NCI-H2171 treated with DMSO at 0.1 percent for 48 hours (cell line): ENCODE measurements around the gene ZNF74.
"Not testable (repeated sequence)": the region's sequence is repeated elsewhere in the genome, so short reads cannot be mapped to it uniquely, and the experiment has no call there.

Experiments used
- DNase-seq: peaks from one replicate; lab custom pipeline; 2025; lab: John Stamatoyannopoulos, UW

The ZNF74 gene

GRCh38 chr22:20400606-20401375 is 6.8 kb downstream of the ZNF74 start:
- no peak for DNase-seq

- no peak for DNase-seq
These were observed 7.5 kb downstream of the ZNF74 start for GRCh38 chr22:20401376-20402014.

- no peak for DNase-seq
These were observed 9.2 kb downstream of the ZNF74 start for GRCh38 chr22:20402960-20403778.

- no peak for DNase-seq
These were observed 9.8 kb downstream of the ZNF74 start for GRCh38 chr22:20403779-20404140.

GRCh38 chr22:20404881-20405280 is 10.9 kb downstream of the ZNF74 start:
- DNase-seq, result no peak

- no peak for DNase-seq
These were observed 11.5 kb downstream of the ZNF74 start for GRCh38 chr22:20405291-20405930.

- no peak for DNase-seq
These were observed 12.2 kb downstream of the ZNF74 start for GRCh38 chr22:20405931-20406685.

GRCh38 chr22:20406686-20407408 is 12.9 kb downstream of the ZNF74 start:
- no peak for DNase-seq

GRCh38 chr22:20407829-20408228 is 13.9 kb downstream of the ZNF74 start:
- DNase-seq, result no peak

- no peak for DNase-seq
These were observed 14.9 kb downstream of the ZNF74 start for GRCh38 chr22:20408891-20409290.

GRCh38 chr22:20409385-20409784 is 15.4 kb downstream of the ZNF74 start:
- not testable (repeated sequence) for DNase-seq

GRCh38 chr22:20412474-20413216 is 18.7 kb downstream of the ZNF74 start:
- no peak for DNase-seq

- no peak for DNase-seq
These were observed 19.5 kb downstream of the ZNF74 start for GRCh38 chr22:20413217-20414058.

- no peak for DNase-seq
These were observed 20.1 kb downstream of the ZNF74 start for GRCh38 chr22:20414059-20414440.

GRCh38 chr22:20414450-20414849 is 20.5 kb downstream of the ZNF74 start:
- DNase-seq, result no peak

- not testable (repeated sequence) for DNase-seq
These were observed 21.3 kb downstream of the ZNF74 start for GRCh38 chr22:20415241-20415640.

GRCh38 chr22:20415699-20416098 is 21.7 kb downstream of the ZNF74 start:
- not testable (repeated sequence) for DNase-seq

GRCh38 chr22:20418211-20418788 is 24.3 kb downstream of the ZNF74 start:
- DNase-seq, result peak; percentile 58

- no peak for DNase-seq
These were observed 25.7 kb downstream of the ZNF74 start for GRCh38 chr22:20419664-20419951.
